ENCODE measurements around the gene PARVA.

PARVA gene

DNA sequence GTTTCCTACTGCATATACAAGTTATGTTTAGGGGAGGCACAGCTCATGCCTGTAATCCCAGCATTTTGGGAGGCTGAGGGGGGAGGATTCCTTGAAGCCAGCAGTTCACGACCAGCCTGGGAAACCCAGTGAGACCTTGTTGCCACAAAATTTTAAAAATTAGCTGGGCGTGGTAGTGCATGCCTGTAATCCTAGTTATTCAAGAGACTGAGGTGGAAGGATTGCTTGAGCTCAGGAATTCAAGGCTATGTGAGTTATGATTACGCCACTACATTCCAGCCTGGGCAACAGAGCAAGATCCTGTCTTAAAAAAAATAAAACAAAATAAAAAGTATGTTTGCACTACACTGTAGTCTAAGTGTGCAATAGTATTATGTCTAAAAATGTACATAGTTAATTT, 188.0 kb downstream of the PARVA start:
- DNase-seq, result no peak

DNA sequence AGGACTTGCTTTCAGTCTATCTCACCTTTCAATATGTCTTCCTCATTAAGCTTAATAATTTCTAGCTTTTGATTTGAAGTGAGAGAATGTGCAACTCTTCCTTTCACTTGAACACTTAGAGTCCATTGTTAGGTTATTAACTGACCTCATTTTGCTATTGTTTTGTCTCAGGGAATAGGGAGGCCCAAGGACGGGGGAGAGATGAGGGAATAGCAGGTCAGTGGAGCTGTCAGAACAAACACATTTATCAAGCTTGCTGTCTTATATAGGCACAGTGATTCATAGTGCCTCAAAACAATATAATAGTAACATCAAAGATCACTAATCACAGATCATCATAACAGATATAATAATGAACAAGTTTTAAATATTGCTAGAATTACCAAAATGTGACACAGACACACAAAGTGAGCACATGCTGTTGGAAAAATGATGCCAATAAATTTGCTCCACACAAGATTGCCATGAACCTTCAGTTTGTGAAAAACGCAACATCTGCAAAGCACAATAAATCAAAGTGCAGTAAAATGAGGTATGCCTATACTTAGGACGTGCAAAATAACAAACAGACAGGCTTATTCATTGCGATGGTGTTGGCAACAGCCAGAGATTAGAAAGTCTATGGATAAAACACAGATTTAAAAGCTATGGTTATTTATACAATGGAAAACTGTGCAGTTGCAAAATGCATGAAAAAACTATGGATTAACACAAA, 190.5 kb downstream of the PARVA start:
- no peak for DNase-seq

DNA sequence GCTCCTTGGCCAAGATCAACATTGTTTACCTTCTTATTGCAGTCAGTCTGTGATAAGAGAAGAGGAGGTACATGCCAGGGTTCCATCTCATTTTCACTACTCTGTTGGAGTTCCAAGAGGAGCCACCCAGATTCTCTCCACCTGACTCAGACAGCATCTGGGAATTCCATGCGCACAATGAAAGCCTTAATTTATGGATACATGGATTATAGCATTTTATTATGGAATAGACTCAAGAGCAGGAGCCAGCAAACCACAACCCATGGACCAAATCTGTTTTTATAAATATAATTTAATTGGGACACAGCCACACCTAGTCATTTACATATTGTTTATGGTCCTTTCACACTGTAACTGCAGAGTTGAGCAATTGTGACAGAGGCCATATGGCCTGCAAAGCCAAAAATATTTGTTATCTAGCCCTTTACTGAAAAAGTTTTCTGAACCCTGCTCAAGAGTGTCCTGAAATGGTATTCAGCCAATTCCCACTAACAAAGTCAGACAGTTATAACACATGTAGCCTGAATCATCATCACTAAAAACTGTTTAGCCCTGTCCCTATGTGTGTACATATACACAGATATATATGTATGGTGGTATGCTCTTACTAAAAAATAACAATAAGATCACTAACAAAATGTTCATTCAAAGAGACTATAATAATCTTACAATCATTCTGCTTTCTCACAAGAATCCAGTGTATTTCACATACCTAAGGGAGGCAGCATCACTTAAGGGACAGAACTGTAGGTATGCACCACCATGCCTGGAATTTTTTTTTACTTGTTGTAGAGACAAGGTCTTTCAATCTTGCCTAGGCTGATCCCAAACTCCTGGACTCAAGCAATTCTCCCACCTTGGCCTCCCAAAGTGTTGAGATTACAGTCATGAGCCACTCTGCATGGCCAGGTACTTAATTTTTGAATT, 192.4 kb downstream of the PARVA start:
- no peak for DNase-seq

DNA sequence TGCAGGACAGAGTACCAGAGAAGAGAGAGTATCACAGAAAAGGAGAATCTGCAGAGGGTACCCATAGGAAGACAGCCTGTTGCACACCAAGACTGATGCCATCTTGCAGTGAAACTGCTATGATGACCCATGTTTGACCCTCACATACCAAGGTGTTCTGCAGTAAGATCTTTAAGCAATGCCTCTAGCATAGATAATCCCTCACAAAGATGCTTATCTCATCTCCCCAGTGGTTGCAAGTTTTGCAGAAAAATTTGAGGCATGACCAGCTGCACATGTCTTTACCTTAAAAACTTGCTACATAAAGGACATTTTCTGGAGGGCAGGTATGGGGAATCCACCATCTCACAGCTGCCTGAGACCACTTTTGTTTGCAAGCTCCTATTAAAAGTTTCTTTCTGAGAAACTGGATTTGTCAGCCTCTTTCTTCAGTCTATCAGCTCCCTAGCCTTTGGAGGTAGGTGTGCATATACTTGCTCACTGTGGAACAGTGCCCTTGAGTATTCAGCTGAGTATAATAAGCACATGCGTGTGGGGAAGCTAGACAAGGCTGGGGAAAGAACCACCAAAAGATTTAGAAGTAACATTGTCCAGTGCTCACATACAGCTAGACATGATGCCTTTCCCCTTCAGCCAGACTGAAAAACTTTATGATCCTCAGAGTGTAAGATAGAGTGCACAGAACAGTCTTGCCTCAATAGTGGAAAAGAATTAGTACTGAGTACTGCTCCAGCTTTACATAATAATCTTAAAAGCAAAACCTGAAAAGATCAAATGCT, 196.5 kb downstream of the PARVA start:
- DNase-seq, result no peak

DNA sequence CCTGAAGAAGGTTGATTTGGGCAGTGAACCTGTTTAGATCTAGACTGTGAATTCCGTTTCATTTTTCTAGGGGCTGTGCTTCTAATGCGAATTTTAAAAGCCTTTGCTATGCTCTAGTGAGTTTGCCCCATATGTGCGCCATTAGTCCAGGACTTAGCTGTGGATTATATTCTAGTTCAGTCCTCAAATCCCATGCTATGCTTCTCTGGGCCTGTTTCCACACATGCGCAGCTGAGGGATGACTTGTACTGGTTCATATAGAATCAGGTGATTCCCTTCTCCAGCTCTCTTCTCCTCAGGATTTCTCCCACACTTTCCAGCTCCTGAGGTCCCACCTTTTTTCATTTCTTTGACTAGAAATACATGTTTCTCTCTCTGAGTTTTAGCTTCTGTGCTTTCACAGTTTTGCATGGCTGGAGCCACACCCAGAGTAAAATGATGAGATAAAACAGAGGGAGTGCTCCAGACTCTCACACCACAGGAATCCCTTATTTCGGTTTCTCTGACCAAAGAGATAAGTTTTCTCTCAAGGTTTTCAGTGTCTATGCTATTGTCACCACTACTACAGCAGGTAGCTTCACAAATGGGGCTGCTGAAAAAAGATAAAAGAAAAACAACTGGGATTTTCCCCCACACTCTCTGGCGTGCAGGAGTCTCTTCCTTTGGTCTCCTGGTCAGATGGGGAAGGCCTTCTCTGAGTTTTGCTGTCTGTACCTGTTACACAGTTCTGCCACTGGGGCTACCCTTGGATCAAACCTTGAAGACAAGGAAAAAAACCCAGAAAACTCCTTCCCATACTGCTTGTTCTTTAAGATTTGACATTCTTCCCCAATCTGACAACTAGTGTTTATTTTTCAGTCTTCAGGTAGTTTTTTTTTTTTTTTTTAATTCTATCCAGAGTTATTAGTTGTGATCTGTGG, 200.6 kb downstream of the PARVA start:
- DNase-seq, result no peak

DNA sequence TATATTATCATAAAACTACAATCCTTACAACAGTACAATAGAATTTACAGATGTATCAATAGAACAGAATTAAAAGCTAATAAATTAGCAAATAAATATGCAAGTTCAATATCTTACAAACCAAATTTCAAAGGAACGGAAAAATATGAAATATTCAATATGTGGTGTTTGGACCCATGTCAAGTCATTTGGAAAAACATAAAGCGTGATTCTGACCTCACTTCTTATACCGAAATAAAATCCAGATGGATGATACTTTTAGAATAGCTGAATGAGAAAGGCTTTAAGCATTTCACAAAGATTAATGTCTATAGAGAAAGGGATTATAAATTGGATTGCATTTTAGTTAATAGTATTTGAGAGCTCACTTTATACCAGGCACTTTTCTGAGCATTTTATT, 204.0 kb downstream of the PARVA start:
- DNase-seq, result no peak

DNA sequence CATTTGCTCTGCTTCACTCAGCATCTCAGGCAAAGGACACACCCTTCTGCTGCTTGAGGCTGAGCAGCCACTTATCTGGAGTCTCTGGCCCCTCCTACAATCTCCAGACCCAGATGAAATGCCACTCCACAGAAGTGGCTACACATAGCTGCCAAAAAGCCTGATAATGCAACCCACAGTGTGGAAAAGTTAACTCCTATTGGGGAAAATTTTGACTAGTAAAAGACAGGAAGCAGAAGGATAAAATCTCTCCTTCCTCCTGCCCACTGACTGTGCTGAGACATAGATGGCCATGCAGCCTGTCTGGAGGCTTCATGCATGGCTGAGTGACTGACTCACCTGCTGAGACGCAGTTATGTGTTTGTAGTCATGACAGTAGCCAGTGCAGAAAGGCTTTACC, 204.6 kb downstream of the PARVA start:
- no peak for DNase-seq
